Lung (tissue), 12 donors: Measurements from ENCODE around the gene TFDP2. TPM values are rescaled to one million over a fixed set of nuclear protein-coding genes. Genes with fewer than 3 reads are reported as not detected.
A peak's percentile ranks its signal among the peaks of the same experiment; 100 is the strongest.
"Not testable (repeated sequence)": the region's sequence is repeated elsewhere in the genome, so short reads cannot be mapped to it uniquely, and the experiment has no call there.

Experiments used
- ATAC-seq: fragments of 200-7000 bp; cut with Tn5 transposase; one replicate; pipeline ENCODE4 v1.9.1; 2020; ENCODE audit warnings: moderate number of reproducible peaks; ENCODE audit not compliant: insufficient read depth, low FRiP score
- DNase-seq, 3 donors: peaks; one replicate each; pipeline ENCODE4 v3.0.0-alpha.2; 2013 to 2017
- H3K27ac ChIP-seq, 2 donors: one replicate each; pipeline ENCODE4 v1.5.1; 2013; ENCODE audit warnings: mild to moderate bottlenecking in 2 of 2, moderate library complexity in 2 of 2, control low read depth in 1 of 2, inconsistent platforms in 1 of 2, low read depth in 1 of 2, low read length in 1 of 2
- H3K27me3 ChIP-seq, 3 donors: one replicate each; pipeline ENCODE4 v1.5.1; 2013; ENCODE audit warnings: low read length in 2 of 3; ENCODE audit not compliant: control insufficient read depth in 3 of 3, insufficient read depth in 3 of 3
- H3K36me3 ChIP-seq, 4 donors: one replicate each; pipeline ENCODE4 v1.5.1; 2013; ENCODE audit warnings: low read length in 4 of 4, mild to moderate bottlenecking in 1 of 4, moderate library complexity in 1 of 4; ENCODE audit not compliant: control insufficient read depth in 4 of 4, insufficient read depth in 4 of 4
- H3K4me1 ChIP-seq, 5 donors: one replicate each; pipeline ENCODE4 v1.5.1; 2013; ENCODE audit warnings: low read length in 5 of 5, mild to moderate bottlenecking in 2 of 5, moderate library complexity in 1 of 5; ENCODE audit not compliant: control insufficient read depth in 5 of 5, insufficient read depth in 5 of 5
- H3K4me3 ChIP-seq: one replicate; pipeline ENCODE4 v1.5.1; 2013; ENCODE audit warnings: mild to moderate bottlenecking, control low read depth, moderate library complexity
- H3K9ac ChIP-seq, 2 donors: one replicate each; pipeline ENCODE4 v1.5.1; 2013; ENCODE audit warnings: low read length in 2 of 2, control low read depth in 1 of 2; ENCODE audit not compliant: insufficient read depth in 1 of 2
- H3K9me3 ChIP-seq, 4 donors: one replicate each; pipeline ENCODE4 v1.5.1; 2013; ENCODE audit warnings: low read length in 3 of 4, mild to moderate bottlenecking in 1 of 4, moderate library complexity in 1 of 4; ENCODE audit not compliant: control insufficient read depth in 4 of 4, insufficient read depth in 3 of 4
- WGBS, 2 donors: extraction: QIAGEN DNeasy Blood & Tissue Kit; methylation state at CpG; one replicate each; pipeline ENCODE4 v1.1.7; 2013; 5-methylcytosine and 5-hydroxymethylcytosine counted together
- polyA plus RNA-seq, 2 donors: library from polyadenylated mRNA; stranded (reverse); fragments of 200-250 nt; gene quantifications; one replicate each; pipeline ENCODE4 v1.2.1, GENCODE V29; 2013
- total RNA-seq, 2 donors: library from RNA; depleted of rRNA in 1 of 2; stranded (reverse); fragments of >200 nt in 1 of 2; gene quantifications; one replicate each; pipeline ENCODE4 v1.2.1, GENCODE V29; 2014 to 2021
- TF ChIP-seq, protein P1 (sequence below): IDR thresholded peaks from 2 replicates; pipeline ENCODE4 v1.5.1; 2012; ENCODE audit warnings: mild to moderate bottlenecking; ENCODE audit errors: control extremely low read depth, extremely low read depth
- donor health status: control.
- donor health status: control.
- donor health status: Bipolar disorder and iron deficiency.
- donor health status: healthy.
- donor health status: DM: yes; HTN: yes; CAD: no.

TFDP2 gene
- total and polyA plus RNA-seq, 4 donors, result 8.4 to 94.0 (median 17.0) TPM

DNA sequence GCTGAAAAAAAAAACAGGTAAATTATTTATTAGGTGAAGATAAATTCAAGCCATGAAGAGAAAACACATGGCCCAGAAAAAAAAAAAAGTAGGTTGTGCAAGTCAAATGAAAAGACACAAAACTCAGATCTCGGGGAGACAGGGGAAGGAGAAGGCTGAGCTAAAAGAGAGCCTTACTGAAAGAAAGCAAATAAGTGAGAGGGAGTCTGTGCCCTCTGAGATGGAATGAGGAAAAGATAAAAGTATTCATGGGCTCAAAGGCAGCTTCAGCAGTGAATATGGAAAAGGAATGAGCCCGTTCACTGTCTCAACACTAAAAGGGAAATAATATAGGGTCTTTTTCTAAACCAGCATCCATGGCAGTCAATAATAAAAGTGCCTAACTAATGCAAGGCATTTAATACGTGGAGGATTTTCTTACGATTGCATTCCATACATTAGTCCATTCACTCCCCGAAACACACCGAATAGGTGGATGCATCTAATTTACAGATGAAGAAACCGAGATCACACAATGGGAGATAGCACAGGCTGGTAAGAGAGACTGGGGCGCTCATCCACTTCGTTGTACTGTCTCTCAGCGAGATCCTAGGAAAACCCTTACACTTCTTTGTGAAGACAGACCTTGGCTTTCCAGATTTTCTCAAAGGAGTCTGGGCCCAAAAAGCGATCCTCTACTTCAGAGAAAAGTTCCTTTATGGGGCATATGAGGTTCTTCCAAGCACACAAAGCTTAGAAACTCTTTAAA is 1.1 kb downstream of the TFDP2 start:
- no peak for ATAC-seq
- Histone ChIP-seq H3K27me3 (no peaks in the 10 kb centered on the region), H3K4me1 (peaks cover 0 to 18% (median 0%) of the 10 kb centered on the region in 5 donors), H3K9ac (peak overlapping the region; percentile 46 to 67), H3K27ac (no peak overlapping the region), H3K9me3 (no peaks in the 10 kb centered on the region), H3K4me3 (peak overlapping the region; percentile 84), H3K36me3 (no peaks in the 10 kb centered on the region)
- WGBS, 2 donors, result 21 to 24% methylated on average over 11 of the region's 11 CpGs
- DNase-seq, result peak in 2 of 3 donors; percentile 40 to 63
- TF ChIP-seq, protein P1, sequence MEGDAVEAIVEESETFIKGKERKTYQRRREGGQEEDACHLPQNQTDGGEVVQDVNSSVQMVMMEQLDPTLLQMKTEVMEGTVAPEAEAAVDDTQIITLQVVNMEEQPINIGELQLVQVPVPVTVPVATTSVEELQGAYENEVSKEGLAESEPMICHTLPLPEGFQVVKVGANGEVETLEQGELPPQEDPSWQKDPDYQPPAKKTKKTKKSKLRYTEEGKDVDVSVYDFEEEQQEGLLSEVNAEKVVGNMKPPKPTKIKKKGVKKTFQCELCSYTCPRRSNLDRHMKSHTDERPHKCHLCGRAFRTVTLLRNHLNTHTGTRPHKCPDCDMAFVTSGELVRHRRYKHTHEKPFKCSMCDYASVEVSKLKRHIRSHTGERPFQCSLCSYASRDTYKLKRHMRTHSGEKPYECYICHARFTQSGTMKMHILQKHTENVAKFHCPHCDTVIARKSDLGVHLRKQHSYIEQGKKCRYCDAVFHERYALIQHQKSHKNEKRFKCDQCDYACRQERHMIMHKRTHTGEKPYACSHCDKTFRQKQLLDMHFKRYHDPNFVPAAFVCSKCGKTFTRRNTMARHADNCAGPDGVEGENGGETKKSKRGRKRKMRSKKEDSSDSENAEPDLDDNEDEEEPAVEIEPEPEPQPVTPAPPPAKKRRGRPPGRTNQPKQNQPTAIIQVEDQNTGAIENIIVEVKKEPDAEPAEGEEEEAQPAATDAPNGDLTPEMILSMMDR, result no peak

DNA sequence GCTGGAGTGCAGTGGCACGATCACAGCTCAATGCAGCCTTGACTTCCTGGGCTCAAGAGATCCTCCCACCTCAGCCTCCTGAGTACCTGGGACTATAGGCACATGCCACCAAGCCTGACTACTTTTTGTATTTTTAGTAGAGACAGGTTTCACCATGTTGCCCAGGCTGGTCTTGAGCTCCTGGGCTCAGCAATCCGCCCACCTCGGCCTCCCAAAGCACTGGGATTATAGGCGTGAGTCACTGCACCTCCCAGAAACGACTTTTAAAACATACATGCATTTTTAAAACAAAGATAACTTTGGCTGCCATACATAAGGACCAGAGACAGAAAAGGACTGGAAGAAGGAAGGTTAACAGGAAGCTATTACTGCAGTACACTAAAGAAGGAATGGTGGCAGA is 4.8 kb downstream of the TFDP2 start:
- peaks cover 0 to 15% (median 0%) of the 10 kb centered on the region in 5 donors for H3K4me1 ChIP-seq
- not testable (repeated sequence) for ATAC-seq, H3K27me3 ChIP-seq, H3K4me3 ChIP-seq, H3K36me3 ChIP-seq, H3K9ac ChIP-seq, H3K27ac ChIP-seq, H3K9me3 ChIP-seq, DNase-seq
- 92 to 94% methylated on average over 5 of the region's 5 CpGs for WGBS, 2 donors

- not testable (repeated sequence) for ATAC-seq, H3K4me3 ChIP-seq
- 97 to 98% methylated on average over 15 of the region's 15 CpGs for WGBS, 2 donors
Observed at GRCh38 chr3:142140608-142141285, 8.6 kb downstream of the TFDP2 start.

GRCh38 chr3:142137089-142137488 is 12.3 kb downstream of the TFDP2 start:
- WGBS, 2 donors, result 92 to 97% methylated on average over 1 to 2 of the region's 2 CpGs
- H3K36me3 ChIP-seq, H3K4me1 ChIP-seq, H3K9me3 ChIP-seq, H3K4me3 ChIP-seq, H3K27ac ChIP-seq, DNase-seq, ATAC-seq, H3K27me3 ChIP-seq, H3K9ac ChIP-seq: not testable (repeated sequence)

More at GRCh38 chr3:142140608-142141285, 8.6 kb downstream of the TFDP2 start:
- not testable (repeated sequence) for H3K9ac ChIP-seq, H3K36me3 ChIP-seq, H3K27ac ChIP-seq, H3K27me3 ChIP-seq, H3K4me1 ChIP-seq, DNase-seq, H3K9me3 ChIP-seq

DNA sequence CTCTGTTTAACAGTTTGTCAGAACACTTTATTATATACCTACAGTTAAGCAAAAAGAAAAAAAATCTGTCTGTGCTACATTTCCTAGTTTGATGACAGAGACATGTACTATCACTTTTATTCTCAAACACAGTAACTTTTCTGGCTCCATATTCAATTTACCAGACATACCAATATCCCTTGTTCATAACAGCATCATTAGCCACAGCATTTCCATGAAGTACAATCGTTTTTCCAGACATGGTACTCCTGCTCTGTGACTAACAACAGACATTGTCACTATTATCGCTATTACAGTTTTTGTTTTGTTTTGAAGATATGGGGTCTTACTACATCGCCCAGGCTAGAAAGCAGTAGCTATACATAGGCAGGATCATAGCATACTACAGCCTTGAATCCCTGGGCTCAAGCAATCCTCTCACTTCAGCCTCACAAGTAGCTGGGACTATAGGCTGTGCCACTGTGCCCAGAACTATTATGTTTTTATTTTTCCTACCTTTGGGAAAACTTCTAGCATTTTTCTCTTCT is 14.5 kb downstream of the TFDP2 start:
- no peak overlapping the region for H3K9ac ChIP-seq
- no peaks in the 10 kb centered on the region for H3K4me1 ChIP-seq
- DNase-seq (no peak), ATAC-seq (no peak)
- H3K27ac ChIP-seq, result no peak overlapping the region
- WGBS, 2 donors, result 59 to 80% methylated on average over 3 of the region's 3 CpGs
- H3K9me3 ChIP-seq, result no peaks in the 10 kb centered on the region
- TF ChIP-seq, protein P1, result no peak
- H3K36me3 ChIP-seq, result no peaks in the 10 kb centered on the region
- no peak overlapping the region for H3K4me3 ChIP-seq
- H3K27me3 ChIP-seq, result no peaks in the 10 kb centered on the region
